ENCODE data around the gene OR1L8. TPM values are rescaled to one million over a fixed set of nuclear protein-coding genes. Genes with fewer than 3 reads are reported as not detected.

OR1L8 gene
- total RNA-seq, 1 donor from 2014 or later: not detected

DNA sequence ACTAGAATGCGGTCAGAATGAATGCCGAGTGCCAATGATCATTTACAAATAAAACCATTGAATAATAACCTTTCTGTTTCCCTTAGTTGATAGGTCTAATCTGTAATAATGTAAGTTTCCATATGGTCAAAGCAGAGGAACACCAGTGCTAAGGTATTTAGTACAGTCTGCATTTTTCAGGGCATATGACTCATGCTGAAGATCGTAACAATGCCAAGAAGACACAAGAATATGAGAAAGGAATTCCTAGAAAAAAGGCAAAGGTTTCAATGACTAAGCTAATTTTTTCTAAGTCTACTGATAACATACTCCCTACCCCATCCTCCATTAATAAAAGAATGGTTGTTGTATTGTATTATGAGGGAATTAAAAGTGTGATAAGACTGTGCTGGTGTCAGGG, 2.8 kb downstream of the OR1L8 start:
- no peaks in the 10 kb centered on the region for H3K27me3 Mint-ChIP-seq
- H3K4me1 Mint-ChIP-seq (ENCODE audit: unreplicated experiment): no peaks in the 10 kb centered on the region
- DNase-seq (ENCODE audit: extremely low spot score, unreplicated experiment): no peak
- H3K36me3 Mint-ChIP-seq: no peaks in the 10 kb centered on the region
- H3K4me3 Mint-ChIP-seq: no peak overlapping the region
- TF ChIP-seq, protein P1, sequence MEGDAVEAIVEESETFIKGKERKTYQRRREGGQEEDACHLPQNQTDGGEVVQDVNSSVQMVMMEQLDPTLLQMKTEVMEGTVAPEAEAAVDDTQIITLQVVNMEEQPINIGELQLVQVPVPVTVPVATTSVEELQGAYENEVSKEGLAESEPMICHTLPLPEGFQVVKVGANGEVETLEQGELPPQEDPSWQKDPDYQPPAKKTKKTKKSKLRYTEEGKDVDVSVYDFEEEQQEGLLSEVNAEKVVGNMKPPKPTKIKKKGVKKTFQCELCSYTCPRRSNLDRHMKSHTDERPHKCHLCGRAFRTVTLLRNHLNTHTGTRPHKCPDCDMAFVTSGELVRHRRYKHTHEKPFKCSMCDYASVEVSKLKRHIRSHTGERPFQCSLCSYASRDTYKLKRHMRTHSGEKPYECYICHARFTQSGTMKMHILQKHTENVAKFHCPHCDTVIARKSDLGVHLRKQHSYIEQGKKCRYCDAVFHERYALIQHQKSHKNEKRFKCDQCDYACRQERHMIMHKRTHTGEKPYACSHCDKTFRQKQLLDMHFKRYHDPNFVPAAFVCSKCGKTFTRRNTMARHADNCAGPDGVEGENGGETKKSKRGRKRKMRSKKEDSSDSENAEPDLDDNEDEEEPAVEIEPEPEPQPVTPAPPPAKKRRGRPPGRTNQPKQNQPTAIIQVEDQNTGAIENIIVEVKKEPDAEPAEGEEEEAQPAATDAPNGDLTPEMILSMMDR (conservative IDR thresholded peaks at IDR 0.05): no peak
- H3K9me3 Mint-ChIP-seq: no peaks in the 10 kb centered on the region
- no peak overlapping the region for H3K27ac Mint-ChIP-seq

- no peak for DNase-seq (ENCODE audit: extremely low spot score, unreplicated experiment)
- H3K4me3 Mint-ChIP-seq: no peak overlapping the region
- H3K27me3 Mint-ChIP-seq: no peaks in the 10 kb centered on the region
- no peak overlapping the region for H3K27ac Mint-ChIP-seq
- no peaks in the 10 kb centered on the region for H3K4me1 Mint-ChIP-seq (ENCODE audit: unreplicated experiment)
- no peaks in the 10 kb centered on the region for H3K9me3 Mint-ChIP-seq
- TF ChIP-seq, protein P1 (conservative IDR thresholded peaks at IDR 0.05): no peak
- no peaks in the 10 kb centered on the region for H3K36me3 Mint-ChIP-seq
Observed at GRCh38 chr9:122579874-122580273, 3.3 kb downstream of the OR1L8 start.

GRCh38 chr9:122572456-122572855, 10.7 kb downstream of the OR1L8 start:
- H3K27me3 Mint-ChIP-seq: no peaks in the 10 kb centered on the region
- H3K4me3 Mint-ChIP-seq: no peak overlapping the region
- no peaks in the 10 kb centered on the region for H3K9me3 Mint-ChIP-seq
- H3K4me1 Mint-ChIP-seq (ENCODE audit: unreplicated experiment): no peaks in the 10 kb centered on the region
- H3K36me3 Mint-ChIP-seq: no peaks in the 10 kb centered on the region
- no peak overlapping the region for H3K27ac Mint-ChIP-seq
- TF ChIP-seq, protein P1 (conservative IDR thresholded peaks at IDR 0.05): no peak
- no peak for DNase-seq (ENCODE audit: extremely low spot score, unreplicated experiment)

DNA sequence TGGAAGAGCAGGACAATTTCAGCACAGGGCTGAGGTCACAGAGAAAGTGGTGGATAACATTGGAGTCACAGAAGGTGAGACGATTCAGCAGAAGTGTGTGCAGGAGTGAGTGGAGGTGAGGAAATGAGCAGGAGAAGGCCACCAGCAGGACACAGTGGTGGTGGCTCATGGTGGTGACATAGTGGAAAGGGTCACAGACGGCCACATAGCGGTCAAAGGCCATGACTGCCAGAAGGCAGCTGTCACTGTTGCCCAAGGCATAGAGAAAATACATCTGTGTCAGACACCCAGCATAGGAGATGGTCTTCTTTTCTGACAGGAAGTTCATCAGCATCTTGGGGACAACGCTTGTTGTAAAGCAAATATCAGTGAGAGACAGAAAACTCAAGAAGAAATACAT, 15.3 kb downstream of the OR1L8 start:
- TF ChIP-seq, protein P1 (conservative IDR thresholded peaks at IDR 0.05): no peak
- Mint-ChIP-seq H3K27ac (no peak overlapping the region), H3K36me3 (no peaks in the 10 kb centered on the region), H3K27me3 (no peaks in the 10 kb centered on the region), H3K4me1 (ENCODE audit: unreplicated experiment) (no peaks in the 10 kb centered on the region), H3K4me3 (no peak overlapping the region), H3K9me3 (no peaks in the 10 kb centered on the region)
- DNase-seq (ENCODE audit: extremely low spot score, unreplicated experiment): no peak

GRCh38 chr9:122562134-122562760, 20.9 kb downstream of the OR1L8 start:
- Mint-ChIP-seq H3K4me1 (ENCODE audit: unreplicated experiment) (no peaks in the 10 kb centered on the region), H3K4me3 (no peak overlapping the region), H3K27ac (no peak overlapping the region), H3K27me3 (no peaks in the 10 kb centered on the region), H3K9me3 (no peaks in the 10 kb centered on the region), H3K36me3 (no peaks in the 10 kb centered on the region)
- TF ChIP-seq, protein P1 (conservative IDR thresholded peaks at IDR 0.05): no peak
- DNase-seq (ENCODE audit: extremely low spot score, unreplicated experiment): no peak

DNA sequence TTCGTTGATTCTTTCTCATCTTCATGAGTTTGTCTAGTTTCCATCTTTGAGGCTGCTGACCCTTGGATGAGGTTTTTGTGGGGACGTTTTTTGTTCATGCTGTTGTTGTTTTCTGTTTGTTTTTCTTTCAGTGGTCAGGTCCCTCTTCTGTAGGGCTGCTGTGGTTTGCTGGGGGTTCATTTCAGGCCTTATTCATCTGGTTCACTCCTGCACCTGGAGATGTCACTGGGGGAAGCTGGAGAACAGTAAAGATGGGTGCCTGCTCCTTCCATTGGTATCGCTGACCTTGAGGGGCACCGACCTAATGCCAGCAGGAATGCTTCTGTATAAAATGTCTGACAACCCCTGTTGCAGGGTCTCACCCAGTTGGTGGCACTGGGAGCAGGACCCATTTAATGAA, 21.7 kb downstream of the OR1L8 start:
- Mint-ChIP-seq H3K36me3 (no peaks in the 10 kb centered on the region), H3K4me3 (no peak overlapping the region), H3K4me1 (ENCODE audit: unreplicated experiment) (no peaks in the 10 kb centered on the region), H3K27me3 (no peaks in the 10 kb centered on the region), H3K9me3 (no peaks in the 10 kb centered on the region), H3K27ac (no peak overlapping the region)
- no peak for DNase-seq (ENCODE audit: extremely low spot score, unreplicated experiment)
- TF ChIP-seq, protein P1 (conservative IDR thresholded peaks at IDR 0.05): no peak

All from type B pancreatic cell (in vitro differentiated cells).